Gastrocnemius medialis (tissue), 4 donors: Measurements from ENCODE around the gene CD274. TPM values are rescaled to one million over a fixed set of nuclear protein-coding genes. Genes with fewer than 3 reads are reported as not detected.
"Not testable (repeated sequence)": the region's sequence is repeated elsewhere in the genome, so short reads cannot be mapped to it uniquely, and the experiment has no call there.

ENCODE experiments used
- ATAC-seq, 2 donors: fragments of 150-250 bp; one replicate each; pipeline ENCODE4 v1.9.1; 2016
- DNase-seq, 2 donors: peaks; one replicate each; pipeline ENCODE4 v3.0.0-alpha.2; 2019
- H3K27ac ChIP-seq, 4 donors: fragments of 200-600 bp; sonication (generic); 1 replicate in 1 of 4; 2 replicates in 3 of 4; pipeline ENCODE4 v1.5.1; 2016 to 2018; ENCODE audit warnings: mild to moderate bottlenecking in 2 of 4, moderate library complexity in 1 of 4
- H3K27me3 ChIP-seq, 3 donors: fragments of 200-600 bp; sonication (generic) in 2 of 3; 1 replicate in 1 of 3; 2 replicates in 2 of 3; pipeline versions ENCODE4 v1.5.1 to v1.6.0; 2016 to 2019; ENCODE audit warnings: mild to moderate bottlenecking in 1 of 3, moderate library complexity in 1 of 3
- H3K36me3 ChIP-seq, 2 donors: fragments of 200-600 bp; sonication (generic) in 1 of 2; one replicate each; pipeline ENCODE4 v1.5.1; 2017 to 2018
- H3K4me1 ChIP-seq, 2 donors: fragments of 200-600 bp; sonication (generic) in 1 of 2; one replicate each; pipeline ENCODE4 v1.5.1; 2016 to 2017; ENCODE audit warnings: mild to moderate bottlenecking in 2 of 2
- H3K4me3 ChIP-seq, 4 donors: fragments of 200-600 bp; sonication (generic) in 3 of 4; 1 replicate in 1 of 4; 2 replicates in 3 of 4; pipeline ENCODE4 v1.5.1; 2016 to 2019; ENCODE audit warnings: mild to moderate bottlenecking in 2 of 4
- H3K9me3 ChIP-seq, 3 donors: fragments of 200-600 bp; sonication (generic) in 2 of 3; 1 replicate in 1 of 3; 2 replicates in 2 of 3; pipeline ENCODE4 v1.5.1; 2016 to 2019
- POLR2A ChIP-seq, 2 donors: fragments of 450-650 bp; IDR thresholded peaks; one replicate each; pipeline ENCODE4 v1.6.1; 2017; ENCODE audit warnings: antibody characterized with exemption in 2 of 2, mild to moderate bottlenecking in 2 of 2, moderate library complexity in 2 of 2
- in situ Hi-C, 4 donors: fragments of 200-750 bp; cut with MboI; loops; one replicate each; pipeline versions ENCODE4 v1.15.0 to v1.8.0; 2017; ENCODE audit warnings: low sequenced_read_pairs in 4 of 4
- intact Hi-C: fragments of 100-400 bp; cut with DNase I; formaldehyde crosslinking; loops from one replicate; pipeline ENCODE4 v1.15.1; 2023; ENCODE audit warnings: low total_unique reads
- total RNA-seq, 4 donors: library from RNA; depleted of rRNA; stranded (reverse); fragments of >200 nt; gene quantifications; one replicate each; pipeline versions ENCODE4 v1.1.0 to v1.2.3, GENCODE V29; 2016
- TF ChIP-seq, protein P1 (sequence below), 5 experiments: fragments of 450-650 bp in 3 of 5; fragments of 200-600 bp in 2 of 5; sonication (generic) in 2 of 5; IDR thresholded peaks in 4 of 5; conservative IDR thresholded peaks in 1 of 5; 1 replicate in 4 of 5; 2 replicates in 1 of 5; pipeline ENCODE4 v1.5.1; 2016 to 2019; ENCODE audit warnings: antibody characterized with exemption in 5 of 5, mild to moderate bottlenecking in 3 of 5, moderate library complexity in 3 of 5

CD274 gene
- total RNA-seq, 4 donors from 2014 or later, result 0.61 to 7.2 (median 1.6) TPM

DNA sequence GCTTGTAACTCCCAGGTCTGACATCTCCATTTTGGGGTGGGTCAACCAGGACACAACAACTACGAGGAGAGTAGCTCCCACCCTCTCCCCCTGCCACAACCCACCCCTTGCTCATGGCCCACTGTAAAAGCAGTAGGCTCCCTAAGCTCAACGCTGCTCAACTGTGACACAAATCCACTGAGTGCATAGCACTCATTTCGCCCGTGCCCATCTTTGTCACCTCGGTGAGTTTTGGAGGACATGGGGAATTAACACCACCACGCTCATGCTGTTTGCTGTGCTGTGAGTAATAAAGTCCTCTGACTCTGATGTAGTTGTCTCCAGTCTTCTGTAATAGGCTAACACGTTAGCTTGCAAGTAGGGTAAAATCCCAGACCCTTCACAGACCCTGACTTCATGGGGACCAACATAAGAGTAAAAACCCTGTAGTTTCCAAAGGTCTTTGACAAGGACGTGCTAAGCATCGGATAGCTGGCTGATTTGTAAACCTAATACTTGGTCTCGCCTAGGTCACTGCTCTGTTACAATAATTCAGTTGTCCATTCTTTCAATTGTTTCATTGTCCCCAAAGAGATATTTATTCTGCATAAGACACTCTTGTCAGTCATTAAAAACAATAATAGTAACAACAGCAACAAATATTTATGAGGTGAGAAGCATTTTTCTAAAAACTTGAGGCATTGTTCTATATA is 20.3 kb upstream of the CD274 start:
- no peak for TF ChIP-seq POLR2A (IDR thresholded peaks at IDR 0.05)
- TF ChIP-seq, protein P1, sequence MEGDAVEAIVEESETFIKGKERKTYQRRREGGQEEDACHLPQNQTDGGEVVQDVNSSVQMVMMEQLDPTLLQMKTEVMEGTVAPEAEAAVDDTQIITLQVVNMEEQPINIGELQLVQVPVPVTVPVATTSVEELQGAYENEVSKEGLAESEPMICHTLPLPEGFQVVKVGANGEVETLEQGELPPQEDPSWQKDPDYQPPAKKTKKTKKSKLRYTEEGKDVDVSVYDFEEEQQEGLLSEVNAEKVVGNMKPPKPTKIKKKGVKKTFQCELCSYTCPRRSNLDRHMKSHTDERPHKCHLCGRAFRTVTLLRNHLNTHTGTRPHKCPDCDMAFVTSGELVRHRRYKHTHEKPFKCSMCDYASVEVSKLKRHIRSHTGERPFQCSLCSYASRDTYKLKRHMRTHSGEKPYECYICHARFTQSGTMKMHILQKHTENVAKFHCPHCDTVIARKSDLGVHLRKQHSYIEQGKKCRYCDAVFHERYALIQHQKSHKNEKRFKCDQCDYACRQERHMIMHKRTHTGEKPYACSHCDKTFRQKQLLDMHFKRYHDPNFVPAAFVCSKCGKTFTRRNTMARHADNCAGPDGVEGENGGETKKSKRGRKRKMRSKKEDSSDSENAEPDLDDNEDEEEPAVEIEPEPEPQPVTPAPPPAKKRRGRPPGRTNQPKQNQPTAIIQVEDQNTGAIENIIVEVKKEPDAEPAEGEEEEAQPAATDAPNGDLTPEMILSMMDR (IDR thresholded peaks at IDR 0.05 in 4 of 5, conservative IDR thresholded peaks at IDR 0.05 in 1 of 5), result no peak
- in situ Hi-C loops, result loop anchor here (25.0 kb wide), 4 partner anchors 418 to 743 kb away; partner anchors contain the start of genes CDC37L1 (in 1 of the 4) and RCL1 (in 1 of the 4)
- DNase-seq (no peak), ATAC-seq (no peak)
- no peak overlapping the region for H3K4me3 ChIP-seq
- no peak overlapping the region for H3K27ac ChIP-seq
- peaks cover 0 to 6% of the 10 kb centered on the region in 2 donors for H3K36me3 ChIP-seq
- H3K9me3 ChIP-seq, result no peaks in the 10 kb centered on the region
- no peaks in the 10 kb centered on the region for H3K27me3 ChIP-seq
- H3K4me1 ChIP-seq, result no peaks in the 10 kb centered on the region
- intact Hi-C loops, result loop anchor here (10.0 kb wide), 1 partner anchor 445 kb away; the partner anchor contains the start of gene JAK2

DNA sequence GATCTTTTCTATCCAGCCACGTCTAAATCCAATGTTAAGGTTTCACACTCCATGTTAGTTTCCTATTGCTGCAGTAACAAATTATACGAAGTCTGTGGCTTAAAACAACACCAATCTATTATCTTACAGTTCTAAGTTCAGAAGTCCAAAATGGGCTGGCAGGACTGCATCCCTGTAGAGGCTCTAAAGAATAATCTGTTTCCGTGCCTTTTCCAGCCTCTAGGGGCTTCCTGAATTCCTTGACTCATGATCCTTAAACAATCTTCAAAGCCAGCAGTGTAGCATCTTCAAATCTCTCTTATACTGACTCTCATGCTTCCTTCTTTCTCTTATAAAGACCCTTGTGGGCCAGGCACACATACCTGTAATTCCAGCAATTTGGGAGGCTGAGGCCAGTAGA is 19.4 kb upstream of the CD274 start:
- intact Hi-C loops, result loop anchor here (10.0 kb wide), 1 partner anchor 446 kb away; the partner anchor contains the start of gene JAK2
- no peak overlapping the region for H3K27ac ChIP-seq
- TF ChIP-seq POLR2A (IDR thresholded peaks at IDR 0.05), result no peak
- TF ChIP-seq, protein P1 (IDR thresholded peaks at IDR 0.05 in 4 of 5, conservative IDR thresholded peaks at IDR 0.05 in 1 of 5), result no peak
- H3K9me3 ChIP-seq, result no peaks in the 10 kb centered on the region
- H3K36me3 ChIP-seq, result peaks cover 0 to 13% of the 10 kb centered on the region in 2 donors
- DNase-seq, result no peak
- no peak for ATAC-seq
- H3K4me1 ChIP-seq, result no peaks in the 10 kb centered on the region
- H3K27me3 ChIP-seq, result no peaks in the 10 kb centered on the region
- H3K4me3 ChIP-seq, result no peak overlapping the region
- in situ Hi-C loops, result loop anchor here (25.0 kb wide), 4 partner anchors 419 to 744 kb away; partner anchors contain the start of genes CDC37L1 (in 1 of the 4) and RCL1 (in 1 of the 4)

DNA sequence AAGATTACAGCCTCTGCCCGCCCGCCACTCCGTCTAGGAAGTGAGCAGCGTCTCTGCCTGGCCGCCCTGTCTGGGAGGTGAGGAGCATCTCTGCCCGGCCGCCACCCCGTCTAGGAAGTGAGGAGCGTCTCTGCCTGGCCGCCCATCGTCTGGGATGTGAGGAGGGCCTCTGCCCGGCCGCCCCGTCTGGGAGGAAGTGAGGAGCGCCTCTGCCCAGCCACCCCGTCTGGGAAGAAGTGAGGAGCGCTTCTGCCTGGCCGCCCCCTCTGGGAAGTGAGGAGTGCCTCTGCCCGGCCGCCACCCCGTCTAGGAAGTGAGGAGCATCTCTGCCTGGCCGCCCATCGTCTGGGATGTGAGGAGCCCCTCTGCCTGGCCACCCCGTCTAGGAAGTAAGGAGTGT is 17.5 kb upstream of the CD274 start:
- in situ Hi-C loops, result loop anchor here (25.0 kb wide), 4 partner anchors 421 to 746 kb away; partner anchors contain the start of genes CDC37L1 (in 1 of the 4) and RCL1 (in 1 of the 4)
- DNase-seq, result not testable (repeated sequence)
- H3K36me3 ChIP-seq, result peaks cover 0 to 17% of the 10 kb centered on the region in 2 donors

DNA sequence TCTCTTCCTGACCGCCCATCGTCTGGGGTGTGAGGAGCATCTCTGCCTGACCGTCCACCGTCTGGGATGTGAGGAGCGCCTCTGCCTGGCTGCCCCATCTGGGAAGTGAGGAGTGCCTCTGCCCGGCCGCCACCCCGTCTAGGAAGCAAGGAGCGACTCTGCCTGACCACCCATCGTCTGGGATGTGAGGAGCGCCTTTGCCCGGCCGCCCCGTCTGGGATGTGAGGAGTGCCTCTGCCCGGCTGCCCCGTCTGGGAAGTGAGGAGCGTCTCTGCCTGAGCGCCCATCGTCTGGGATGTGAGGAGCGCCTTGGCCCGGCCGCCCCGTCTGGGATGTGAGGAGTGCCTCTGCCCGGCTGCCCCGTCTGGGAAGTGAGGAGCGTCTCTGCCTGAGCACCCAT is 17.0 kb upstream of the CD274 start:
- not testable (repeated sequence) for ATAC-seq, H3K27me3 ChIP-seq, H3K4me3 ChIP-seq, H3K27ac ChIP-seq, DNase-seq, H3K9me3 ChIP-seq
- intact Hi-C loops (loop anchor here (10.0 kb wide), 1 partner anchor 449 kb away; the partner anchor contains the start of gene JAK2), in situ Hi-C loops (loop anchor here (25.0 kb wide), 4 partner anchors 421 to 746 kb away; partner anchors contain the start of genes CDC37L1 (in 1 of the 4) and RCL1 (in 1 of the 4))
- H3K36me3 ChIP-seq, result peaks cover 0 to 17% of the 10 kb centered on the region in 2 donors
- H3K4me1 ChIP-seq, result peaks cover 11 to 12% of the 10 kb centered on the region in 2 donors

More for the DNA sequence above, 17.5 kb upstream of the CD274 start:
- H3K27ac ChIP-seq, H3K4me3 ChIP-seq, H3K4me1 ChIP-seq, ATAC-seq, H3K9me3 ChIP-seq, H3K27me3 ChIP-seq: not testable (repeated sequence)
- intact Hi-C loops, result loop anchor here (10.0 kb wide), 1 partner anchor 448 kb away; the partner anchor contains the start of gene JAK2

DNA sequence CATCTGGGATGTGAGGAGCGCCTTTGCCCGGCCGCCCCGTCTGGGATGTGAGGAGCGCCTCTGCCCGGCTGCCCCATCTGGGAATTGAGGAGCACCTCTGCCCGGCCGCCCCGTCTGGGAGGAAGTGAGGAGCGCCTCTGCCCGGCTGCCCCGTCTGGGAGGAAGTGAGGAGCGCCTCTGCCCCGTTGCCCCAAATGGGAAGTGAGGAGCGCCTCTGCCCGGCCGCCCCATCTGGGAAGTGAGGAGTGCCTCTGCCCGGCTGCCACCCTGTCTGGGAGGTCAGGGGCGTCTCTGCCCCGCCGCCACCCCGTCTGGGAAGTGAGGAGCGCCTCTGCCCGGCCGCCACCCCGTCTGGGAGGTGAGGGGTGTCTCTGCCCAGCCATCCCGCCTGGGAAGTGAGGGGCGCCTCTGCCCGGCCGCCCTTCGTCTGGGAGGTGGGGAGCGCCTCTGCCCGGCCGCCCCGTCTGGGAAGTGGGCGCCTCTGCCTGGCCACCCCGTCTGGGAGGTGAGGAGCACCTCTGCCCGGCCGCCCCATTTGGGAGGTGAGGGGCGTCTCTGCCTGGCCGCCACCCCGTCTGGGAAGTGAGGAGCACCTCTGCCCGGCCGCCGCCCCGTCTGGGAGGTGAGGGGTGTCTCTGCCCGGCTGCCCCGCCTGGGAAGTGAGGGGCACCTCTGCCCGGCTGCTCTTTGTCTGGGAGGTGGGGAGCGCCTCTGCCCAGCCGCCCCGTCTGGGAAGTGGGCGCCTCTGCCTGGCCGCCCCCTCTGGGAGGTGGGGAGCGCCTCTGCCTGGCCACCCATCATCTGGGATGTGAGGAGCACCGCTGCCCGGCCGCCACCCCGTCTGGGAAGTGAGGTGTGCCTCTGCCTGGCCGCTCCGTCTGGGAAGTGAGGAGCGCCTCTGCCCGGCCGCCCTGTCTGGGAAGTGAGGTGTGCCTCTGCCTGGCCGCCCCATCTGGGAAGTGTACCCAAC is 16.2 kb upstream of the CD274 start:
- H3K36me3 ChIP-seq, result peaks cover 0 to 14% of the 10 kb centered on the region in 2 donors
- not testable (repeated sequence) for DNase-seq, H3K4me3 ChIP-seq, H3K27me3 ChIP-seq, H3K27ac ChIP-seq, ATAC-seq, H3K9me3 ChIP-seq
- H3K4me1 ChIP-seq, result peaks cover 14 to 17% of the 10 kb centered on the region in 2 donors
- intact Hi-C loops, result loop anchor here (10.0 kb wide), 1 partner anchor 449 kb away; the partner anchor contains the start of gene JAK2
- in situ Hi-C loops, result loop anchor here (25.0 kb wide), 4 partner anchors 422 to 747 kb away; partner anchors contain the start of genes CDC37L1 (in 1 of the 4) and RCL1 (in 1 of the 4)
